GM21723 (cell line): ENCODE measurements around the gene PKN3.
"Not testable (repeated sequence)": the region's sequence is repeated elsewhere in the genome, so short reads cannot be mapped to it uniquely, and the experiment has no call there.

Experiments
- ATAC-seq: cut with Tn5 transposase; IDR thresholded peaks from one replicate; pipeline ENCODE4 v1.9.1; 2021; ENCODE audit warnings: mild to moderate bottlenecking, moderate library complexity; ENCODE audit not compliant: unreplicated experiment

Gene PKN3

GRCh38 chr9:128702445-128702948 is at the start of gene PKN3:
TSS of gene PKN3 (plus strand) at chr9:128702503. CDS start at chr9:128702916, 413 bp downstream.
- ATAC-seq: peak; percentile 76

- no peak for ATAC-seq
Measured at GRCh38 chr9:128653908-128654307, 48.4 kb upstream of the PKN3 start.

GRCh38 chr9:128654481-128654880 is 47.8 kb upstream of the PKN3 start:
- no peak for ATAC-seq

- peak; percentile 71 for ATAC-seq
Measured at GRCh38 chr9:128656416-128657343, 45.6 kb upstream of the PKN3 start, which contains the start of gene DYNC2I2. TSS of gene DYNC2I2 (minus strand) at chr9:128656847. CDS start at chr9:128656726, 121 bp downstream.

- ATAC-seq: no peak
Measured at GRCh38 chr9:128657344-128657704, 45.0 kb upstream of the PKN3 start.

GRCh38 chr9:128657796-128658195 is 44.5 kb upstream of the PKN3 start:
- no peak for ATAC-seq

GRCh38 chr9:128666481-128666941 is 35.8 kb upstream of the PKN3 start:
- ATAC-seq: not testable (repeated sequence)

GRCh38 chr9:128669786-128670185 is 32.5 kb upstream of the PKN3 start:
- no peak for ATAC-seq

- ATAC-seq: no peak
Measured at GRCh38 chr9:128675382-128675781, 26.9 kb upstream of the PKN3 start.

GRCh38 chr9:128677794-128678193 is 24.5 kb upstream of the PKN3 start:
- ATAC-seq: no peak

- ATAC-seq: no peak
Measured at GRCh38 chr9:128683340-128684064, 18.8 kb upstream of the PKN3 start.

- ATAC-seq: no peak
Measured at GRCh38 chr9:128684065-128684324, 18.3 kb upstream of the PKN3 start.

- ATAC-seq: peak; percentile 40
Measured at GRCh38 chr9:128684325-128685199, 17.7 kb upstream of the PKN3 start.

GRCh38 chr9:128685636-128686489 is 16.4 kb upstream of the PKN3 start:
- no peak for ATAC-seq

GRCh38 chr9:128687453-128687852 is 14.8 kb upstream of the PKN3 start:
- ATAC-seq: no peak

- ATAC-seq: peak; percentile 62
Measured at GRCh38 chr9:128688501-128689292, 13.6 kb upstream of the PKN3 start, which contains the start of gene SET. TSS of gene SET (plus strand) at chr9:128689222. CDS start at chr9:128689583, 361 bp downstream.

GRCh38 chr9:128689293-128689774 is 13.0 kb upstream of the PKN3 start:
- peak; percentile 10 for ATAC-seq

GRCh38 chr9:128689820-128690683 is 12.3 kb upstream of the PKN3 start:
- no peak for ATAC-seq
